HepG2 (cell line): Measurements from ENCODE around the gene SLC16A9. TPM values are rescaled to one million over a fixed set of nuclear protein-coding genes. Genes with fewer than 3 reads are reported as not detected.

Source experiments
- ATAC-seq: fragments of 200-7000 bp; cut with Tn5 transposase; 3 replicates; pipeline ENCODE4 v1.9.1; 2020; ENCODE audit warnings: mild to moderate bottlenecking, moderate library complexity
- BruUV-seq: library from RNA; stranded (reverse); fragments of 400-500 nt; replicated peaks from 2 replicates; lab custom pipeline; 2021; lab: Mats Ljungman, UMichigan
- CTCF ChIA-PET: fragments of 300-600 bp; formaldehyde crosslinking; extraction: SDS; loops from one replicate; lab custom pipeline; 2021; ENCODE audit warnings: low total read pairs, inconsistent platforms, low intra/inter-chr PET ratio; lab: Yijun Ruan, JAX
- POLR2A ChIA-PET: fragments of 350-600 bp; sonication (Branson Sonifier 250); formaldehyde crosslinking; loops from one replicate; lab custom pipeline; 2020; ENCODE audit warnings: antibody characterized with exemption, inconsistent platforms; lab: Yijun Ruan, JAX
- DNase-seq: peaks from one replicate; pipeline ENCODE4 v3.0.0-alpha.2; 2015; ENCODE audit warnings: low spot score
- FAIRE-seq: peaks from 3 replicates; lab custom pipeline; 2011; peaks lifted over from hg19 to GRCh38; lab: Jason Lieb, UNC
- H2AFZ ChIP-seq: one replicate; pipeline ENCODE4 v1.6.1; 2011; ENCODE audit warnings: low read length, inconsistent platforms
- H3K27ac ChIP-seq: fragments of 300-600 bp; 3 replicates; pipeline ENCODE4 v1.8.0; 2011; ENCODE audit warnings: mixed run types, mild to moderate bottlenecking, mixed read lengths, low read length, inconsistent platforms; ENCODE audit not compliant: insufficient read depth; ENCODE audit errors: extremely low read length
- H3K27me3 ChIP-seq, 2 experiments: fragments of 200-600 bp in 1 of 2; 2 replicates in 1 of 2; 3 replicates in 1 of 2; pipeline versions ENCODE4 v1.6.0 to v1.8.0; 2011; ENCODE audit warnings: low read length in 2 of 2, mild to moderate bottlenecking in 2 of 2, moderate library complexity in 2 of 2, inconsistent platforms in 1 of 2; ENCODE audit not compliant: insufficient read depth in 2 of 2, control insufficient read depth in 1 of 2
- H3K36me3 ChIP-seq, 2 experiments: fragments of 200-600 bp in 1 of 2; replicated peaks in 1 of 2; 2 replicates in 1 of 2; 3 replicates in 1 of 2; pipeline versions ENCODE4 v1.5.1 to v1.8.0; 2011; ENCODE audit warnings: low read length in 2 of 2, inconsistent platforms in 1 of 2; ENCODE audit not compliant: insufficient read depth in 2 of 2, control insufficient read depth in 1 of 2
- H3K4me1 ChIP-seq: 2 replicates; pipeline ENCODE4 v1.5.1; 2012; ENCODE audit warnings: low read length, inconsistent platforms; ENCODE audit not compliant: insufficient read depth
- H3K4me2 ChIP-seq: 2 replicates; pipeline ENCODE4 v1.6.0; 2011; ENCODE audit warnings: low read depth, low read length, inconsistent platforms
- H3K4me3 ChIP-seq, 3 experiments: fragments of 200-600 bp in 1 of 3; sonication (generic), shearing (Covaris generic) in 1 of 3; replicated peaks in 1 of 3; 2 replicates each; pipeline ENCODE4 v1.5.1; 2011 to 2016; ENCODE audit warnings: low read length in 3 of 3, inconsistent platforms in 2 of 3, low read depth in 2 of 3, mild to moderate bottlenecking in 2 of 3, control low read depth in 1 of 3, mixed read lengths in 1 of 3; ENCODE audit not compliant: insufficient read depth in 1 of 3
- H3K79me2 ChIP-seq: one replicate; pipeline ENCODE4 v1.6.1; 2011; ENCODE audit warnings: low read length, inconsistent platforms; ENCODE audit not compliant: insufficient read depth
- H3K9ac ChIP-seq: 2 replicates; pipeline ENCODE4 v1.6.0; 2011; ENCODE audit warnings: mild to moderate bottlenecking, low read depth, low read length, inconsistent platforms; ENCODE audit not compliant: insufficient read depth
- H3K9me3 ChIP-seq: 2 replicates; pipeline ENCODE4 v1.5.1; 2012; ENCODE audit warnings: mild to moderate bottlenecking, low read length
- H4K20me1 ChIP-seq: 2 replicates; pipeline ENCODE4 v1.6.0; 2011; ENCODE audit warnings: inconsistent platforms, mild to moderate bottlenecking, low read length, moderate library complexity; ENCODE audit not compliant: insufficient read depth
- HINFP ChIP-seq: sonication (generic); formaldehyde crosslinking; IDR thresholded peaks from 2 replicates; pipeline ENCODE4 v1.4.0; 2020; ENCODE audit warnings: low read depth, mild to moderate bottlenecking, missing genetic modification reagents
- REPIN1 ChIP-seq: sonication (generic); formaldehyde crosslinking; IDR thresholded peaks from 2 replicates; pipeline ENCODE4 v1.8.0; 2022; ENCODE audit warnings: missing genetic modification reagents, low read depth, mild to moderate bottlenecking, borderline replicate concordance
- ZSCAN25 ChIP-seq: sonication (generic); formaldehyde crosslinking; IDR thresholded peaks from 2 replicates; pipeline ENCODE4 v1.8.0; 2022; ENCODE audit warnings: mild to moderate bottlenecking, missing genetic modification reagents
- ZXDC ChIP-seq: sonication (generic); formaldehyde crosslinking; IDR thresholded peaks from 2 replicates; pipeline ENCODE4 v1.5.0; 2020; ENCODE audit warnings: mild to moderate bottlenecking, missing genetic modification reagents
- WGBS: methylation state at CpG from one replicate; pipeline ENCODE4 v1.1.6; 2017; ENCODE audit warnings: low lambda C conversion rate; 5-methylcytosine and 5-hydroxymethylcytosine counted together
- in situ Hi-C: cut with HindIII; loops from 2 replicates; pipeline ENCODE4 v1.10.0; 2017; ENCODE audit warnings: low pct_unique_long_range_greater_than_20kb; ENCODE audit not compliant: extremely low pct_ligation_motif_present
- intact Hi-C: fragments of 100-400 bp; cut with micrococcal nuclease; formaldehyde crosslinking; loops from one replicate; pipeline ENCODE4 v1.10.0; 2022; ENCODE audit not compliant: unreplicated experiment
- polyA plus RNA-seq, 8 experiments: library from polyadenylated mRNA; depleted of rRNA in 3 of 8; stranded (reverse) in 7 of 8; unstranded in 1 of 8; fragments of >200 nt; fragmentation: Illumina TruSeq in 4 of 8; extraction: Trizol in 4 of 8; gene quantifications; 2 replicates each; pipeline versions ENCODE4 v1.2.1 to v1.2.3, GENCODE V29; 2011 to 2016; ENCODE audit warnings: low read depth in 4 of 8, missing spikeins in 1 of 8, mixed read lengths in 1 of 8; ENCODE audit not compliant: insufficient read depth in 1 of 8
- total RNA-seq, 5 experiments: library from RNA; depleted of rRNA; stranded (reverse); fragments of >200 nt; fragmentation: Illumina TruSeq; extraction: Trizol; gene quantifications; 2 replicates each; pipeline ENCODE4 v1.2.3, GENCODE V29; 2016; ENCODE audit warnings: low read depth in 1 of 5

Gene SLC16A9
- total and polyA plus RNA-seq, 2 of the 13 experiments (the other 11 are each of a cell fraction or from before 2014, with no cell fraction given) = 0.01 to 0.09 TPM

GRCh38 chr10:59688921-59689351, 20.7 kb downstream of the SLC16A9 start:
- Histone ChIP-seq H3K9me3 (no peaks in the 10 kb centered on the region), H3K9ac (no peak overlapping the region), H3K27me3 (no peaks in the 10 kb centered on the region), H3K79me2 (no peaks in the 10 kb centered on the region), H4K20me1 (no peaks in the 10 kb centered on the region), H3K4me2 (no peak overlapping the region), H3K36me3 (no peaks in the 10 kb centered on the region), H3K4me3 (no peak overlapping the region), H3K27ac (no peak overlapping the region), H2AFZ (no peak overlapping the region), H3K4me1 (no peaks in the 10 kb centered on the region)
- intact Hi-C loops = no loop called here
- no peak for ATAC-seq
- TF ChIP-seq REPIN1 (CRISPR knock-in tag) (no peak), HINFP (CRISPR knock-in tag) (no peak), ZSCAN25 (no peak), ZXDC (CRISPR knock-in tag) (no peak)
- no peak for FAIRE-seq
- ChIA-PET POLR2A (no interaction called here), CTCF (no interaction called here)
- no peak for DNase-seq
- no TSS peak for BruUV-seq
- 21% methylated on average over 5 of the region's 5 CpGs for WGBS
- in situ Hi-C loops = no loop called here
